IMR-90 (cell line): Measurements from ENCODE around the gene DLX6. TPM values are rescaled to one million over a fixed set of nuclear protein-coding genes. Genes with fewer than 3 reads are reported as not detected.

ENCODE experiments used
- ATAC-seq: fragments of 200-7000 bp; cut with Tn5 transposase; 2 replicates; pipeline ENCODE4 v1.9.1; 2020; ENCODE audit warnings: low read depth, mild to moderate bottlenecking, moderate library complexity
- BruUV-seq: library from RNA; stranded (reverse); fragments of 400-500 nt; replicated peaks from 2 replicates; lab custom pipeline; 2021; lab: Mats Ljungman, UMichigan
- CTCF ChIA-PET: fragments of 300-600 bp; formaldehyde crosslinking; extraction: SDS; loops from one replicate; lab custom pipeline; 2021; ENCODE audit warnings: antibody characterized with exemption; lab: Yijun Ruan, JAX
- POLR2A ChIA-PET: fragments of 300-600 bp; sonication (Branson Sonifier 250); formaldehyde crosslinking; loops from one replicate; lab custom pipeline; 2022; ENCODE audit warnings: antibody characterized with exemption; ENCODE audit not compliant: unreplicated experiment; lab: Charles Lee
- DNase-seq: peaks from one replicate; pipeline ENCODE4 v3.0.0; 2013
- H2AFZ ChIP-seq: replicated peaks from 2 replicates; pipeline ENCODE3; 2013; ENCODE audit warnings: low read length, mild to moderate bottlenecking; ENCODE audit not compliant: poor library complexity
- H2AK5ac ChIP-seq: 2 replicates; pipeline ENCODE4 v1.6.1; 2013; ENCODE audit warnings: low read depth, low read length, inconsistent platforms
- H2AK9ac ChIP-seq: replicated peaks from 2 replicates; pipeline ENCODE3; 2013; ENCODE audit warnings: mild to moderate bottlenecking, low read depth, low read length, moderate library complexity; ENCODE audit not compliant: poor library complexity
- H2BK120ac ChIP-seq: 2 replicates; pipeline ENCODE4 v1.6.1; 2013; ENCODE audit warnings: low read depth, low read length, inconsistent platforms
- H2BK15ac ChIP-seq: 3 replicates; pipeline ENCODE4 v1.6.1; 2013; ENCODE audit warnings: low read depth, low read length, inconsistent platforms
- H2BK20ac ChIP-seq: 2 replicates; pipeline ENCODE4 v1.6.1; 2013; ENCODE audit warnings: low read depth, mild to moderate bottlenecking, inconsistent platforms, low read length, moderate library complexity
- H2BK5ac ChIP-seq: 2 replicates; pipeline ENCODE4 v1.6.1; 2013; ENCODE audit warnings: mild to moderate bottlenecking, low read depth, low read length, inconsistent platforms; ENCODE audit not compliant: poor library complexity, severe bottlenecking
- H3K14ac ChIP-seq: replicated peaks from 2 replicates; pipeline ENCODE4 v1.6.1; 2013; ENCODE audit warnings: low read depth, low read length, inconsistent platforms
- H3K18ac ChIP-seq: 2 replicates; pipeline ENCODE4 v1.6.1; 2013; ENCODE audit warnings: low read depth, low read length, control low read depth
- H3K23ac ChIP-seq: 2 replicates; pipeline ENCODE4 v1.6.1; 2013; ENCODE audit warnings: low read depth, low read length, inconsistent platforms
- H3K27ac ChIP-seq: 2 replicates; pipeline ENCODE4 v1.5.1; 2013; ENCODE audit warnings: mild to moderate bottlenecking, control low read depth, low read length; ENCODE audit not compliant: insufficient read depth
- H3K27me3 ChIP-seq: 2 replicates; pipeline ENCODE4 v1.6.1; 2013; ENCODE audit warnings: low read length; ENCODE audit not compliant: control insufficient read depth, insufficient read depth
- H3K36me3 ChIP-seq: 2 replicates; pipeline ENCODE4 v1.6.1; 2013; ENCODE audit warnings: low read length, mixed read lengths; ENCODE audit not compliant: control insufficient read depth, insufficient read depth
- H3K4ac ChIP-seq: 2 replicates; pipeline ENCODE4 v1.6.1; 2013; ENCODE audit warnings: low read depth, low read length, inconsistent platforms
- H3K4me1 ChIP-seq: 2 replicates; pipeline ENCODE4 v1.6.1; 2013; ENCODE audit warnings: low read length, mixed read lengths; ENCODE audit not compliant: control insufficient read depth, insufficient read depth
- H3K4me2 ChIP-seq: 2 replicates; pipeline ENCODE4 v1.6.1; 2013; ENCODE audit warnings: low read depth, mild to moderate bottlenecking, control low read depth, low read length, moderate library complexity
- H3K4me3 ChIP-seq: 2 replicates; pipeline ENCODE4 v1.5.1; 2013; ENCODE audit warnings: low read depth, mild to moderate bottlenecking, control low read depth, low read length, moderate library complexity; ENCODE audit not compliant: insufficient read depth
- H3K56ac ChIP-seq: 2 replicates; pipeline ENCODE4 v1.6.1; 2013; ENCODE audit warnings: low read length, inconsistent platforms; ENCODE audit not compliant: insufficient read depth; ENCODE audit errors: extremely low read depth
- H3K79me1 ChIP-seq, 2 experiments: 2 replicates each; pipeline ENCODE4 v1.6.1; 2013; ENCODE audit warnings: low read length in 2 of 2, inconsistent platforms in 1 of 2, low read depth in 1 of 2
- H3K9ac ChIP-seq: 2 replicates; pipeline ENCODE4 v1.6.1; 2013; ENCODE audit warnings: low read depth, low read length, control low read depth
- H3K9me1 ChIP-seq: 2 replicates; pipeline ENCODE4 v1.6.1; 2013; ENCODE audit warnings: low read length, inconsistent platforms; ENCODE audit not compliant: insufficient read depth
- H3K9me3 ChIP-seq: 2 replicates; pipeline ENCODE4 v1.6.1; 2013; ENCODE audit warnings: low read length; ENCODE audit not compliant: control insufficient read depth, insufficient read depth
- H4K20me1 ChIP-seq: 2 replicates; pipeline ENCODE4 v1.6.1; 2013; ENCODE audit warnings: low read length, inconsistent platforms; ENCODE audit not compliant: insufficient read depth
- H4K5ac ChIP-seq: 2 replicates; pipeline ENCODE4 v1.6.1; 2013; ENCODE audit warnings: mild to moderate bottlenecking, low read depth, low read length, control low read depth
- H4K8ac ChIP-seq, 2 experiments: 2 replicates each; pipeline ENCODE4 v1.6.1; 2013; ENCODE audit warnings: low read depth in 2 of 2, low read length in 2 of 2, control low read depth in 1 of 2, inconsistent platforms in 1 of 2
- H4K91ac ChIP-seq: 2 replicates; pipeline ENCODE4 v1.6.1; 2013; ENCODE audit warnings: low read depth, low read length, inconsistent platforms; ENCODE audit not compliant: insufficient read depth
- BHLHE40 ChIP-seq: fragments of 150-350 bp; IDR thresholded peaks from 2 replicates; pipeline ENCODE4 v1.6.1; 2016; ENCODE audit warnings: mild to moderate bottlenecking, low read depth, low read length
- CEBPB ChIP-seq: IDR thresholded peaks from 2 replicates; pipeline ENCODE4 v1.6.1; 2012; ENCODE audit warnings: low read depth, low read length, improper control_type of control experiment
- CHD1 ChIP-seq: IDR thresholded peaks from 2 replicates; pipeline ENCODE4 v1.6.1; 2012; ENCODE audit warnings: low read depth, low read length, improper control_type of control experiment
- ELK1 ChIP-seq: fragments of 150-350 bp; IDR thresholded peaks from 2 replicates; pipeline ENCODE4 v1.6.1; 2016; ENCODE audit warnings: low read depth, mild to moderate bottlenecking, low read length, moderate library complexity, borderline replicate concordance
- MAFK ChIP-seq: IDR thresholded peaks from 2 replicates; pipeline ENCODE4 v1.6.1; 2012; ENCODE audit warnings: low read depth, low read length, improper control_type of control experiment
- MAZ ChIP-seq: IDR thresholded peaks from 2 replicates; pipeline ENCODE4 v1.6.1; 2012; ENCODE audit warnings: low read depth, mild to moderate bottlenecking, low read length, improper control_type of control experiment, moderate library complexity, borderline replicate concordance
- MXI1 ChIP-seq: IDR thresholded peaks from 2 replicates; pipeline ENCODE4 v1.6.1; 2012; ENCODE audit warnings: low read depth, mild to moderate bottlenecking, low read length, moderate library complexity, borderline replicate concordance
- NFE2L2 ChIP-seq: fragments of 150-350 bp; IDR thresholded peaks from 2 replicates; pipeline ENCODE4 v1.6.1; 2016; ENCODE audit warnings: low read depth, mild to moderate bottlenecking, low read length
- POLR2A ChIP-seq: IDR thresholded peaks from 2 replicates; pipeline ENCODE4 v1.6.1; 2012; ENCODE audit warnings: mild to moderate bottlenecking, low read depth, low read length
- SMC3 ChIP-seq: fragments of 150-350 bp; IDR thresholded peaks from 2 replicates; pipeline ENCODE4 v1.6.1; 2016; ENCODE audit warnings: low read depth, mild to moderate bottlenecking, antibody characterized with exemption, low read length, moderate library complexity
- USF2 ChIP-seq: fragments of 150-350 bp; IDR thresholded peaks from 2 replicates; pipeline ENCODE4 v1.6.1; 2017; ENCODE audit warnings: mild to moderate bottlenecking, antibody characterized with exemption, low read length, low read depth
- WGBS, 2 experiments: methylation state at CpG; one replicate each; pipeline versions ENCODE4 v1.1.5 to v1.1.7; 2013; ENCODE audit warnings: missing lambda C conversion rate in 2 of 2; ENCODE audit not compliant: insufficient read length in 1 of 2; ENCODE audit errors: extremely low coverage in 2 of 2; 5-methylcytosine and 5-hydroxymethylcytosine counted together
- dilution Hi-C: fragments of 300-500 bp; cut with HindIII; formaldehyde crosslinking; loops from one replicate; pipeline ENCODE4 v1.14.3; 2018; ENCODE audit warnings: low sequenced_read_pairs; ENCODE audit not compliant: unreplicated experiment
- in situ Hi-C: fragments of 300-500 bp; cut with MboI; formaldehyde crosslinking; loops from 3 replicates; pipeline ENCODE4 v1.14.3; 2019; ENCODE audit warnings: low sequenced_read_pairs, inconsistent platforms, mixed read lengths
- intact Hi-C: fragments of 100-400 bp; cut with micrococcal nuclease; formaldehyde crosslinking; loops from 2 replicates; pipeline ENCODE4 v1.10.0; 2022
- polyA plus RNA-seq, 3 experiments: library from polyadenylated mRNA; depleted of rRNA; stranded (reverse); fragments of >200 nt; gene quantifications; 2 replicates each; pipeline ENCODE4 v1.2.3, GENCODE V29; 2012; ENCODE audit warnings: low replicate concordance in 1 of 3
- total RNA-seq: library from RNA; depleted of rRNA; stranded (reverse); fragments of >200 nt; gene quantifications from 2 replicates; pipeline ENCODE4 v1.2.3, GENCODE V29; 2012

The DLX6 gene
- total and polyA plus RNA-seq, 2 of the 4 experiments (the other 2 are of a cell fraction): not detected

- Histone ChIP-seq H3K9ac (no peak overlapping the region), H2BK5ac (no peak overlapping the region), H3K4me2 (no peak overlapping the region), H4K8ac (no peak overlapping the region), H3K9me3 (peaks cover 11% of the 10 kb centered on the region), H2BK20ac (no peak overlapping the region), H3K23ac (no peak overlapping the region), H3K4me1 (no peaks in the 10 kb centered on the region), H3K79me1 (no peaks in the 10 kb centered on the region), H3K36me3 (no peaks in the 10 kb centered on the region), H3K4me3 (no peak overlapping the region), H4K91ac (no peak overlapping the region), H3K14ac (no peak overlapping the region), H3K9me1 (no peaks in the 10 kb centered on the region), H2AFZ (no peak overlapping the region), H2AK5ac (no peak overlapping the region), H4K5ac (no peak overlapping the region), H3K18ac (no peak overlapping the region), H3K4ac (no peak overlapping the region), H4K20me1 (no peaks in the 10 kb centered on the region), H2BK15ac (no peak overlapping the region), H3K27ac (no peak overlapping the region), H3K56ac (no peak overlapping the region), H2AK9ac (no peak overlapping the region), H2BK120ac (no peak overlapping the region), H3K27me3 (peaks cover 71% of the 10 kb centered on the region)
- no peak for TF ChIP-seq MAFK
- no peak for TF ChIP-seq MAZ
- TF ChIP-seq POLR2A: no peak
- no peak for TF ChIP-seq CHD1
- TF ChIP-seq NFE2L2: no peak
- no peak for TF ChIP-seq MXI1
- no peak for TF ChIP-seq ELK1
- TF ChIP-seq BHLHE40: no peak
- no peak for TF ChIP-seq SMC3
- TF ChIP-seq CEBPB: no peak
- TF ChIP-seq USF2: no peak
- intact Hi-C loops (no loop called here), in situ Hi-C loops (no loop called here), dilution Hi-C loops (no loop called here)
- no TSS peak for BruUV-seq
- ChIA-PET POLR2A (no interaction called here), CTCF (no interaction called here)
- 0% methylated on average over 7 of the region's 32 CpGs; no CpG with 5 or more reads in 1 of the 2 experiments for WGBS, 2 experiments
- no peak for ATAC-seq
- no peak for DNase-seq
These were observed 9.0 kb upstream of the DLX6 start for GRCh38 chr7:96996111-96996957.
